ENCODE data around the gene UNK. TPM values are rescaled to one million over a fixed set of nuclear protein-coding genes. Genes with fewer than 3 reads are reported as not detected.

UNK gene
- total and polyA plus RNA-seq, 2 of the 13 experiments (the other 11 are each of a cell fraction or from before 2014, with no cell fraction given) = 31.6 to 33.0 TPM

DNA sequence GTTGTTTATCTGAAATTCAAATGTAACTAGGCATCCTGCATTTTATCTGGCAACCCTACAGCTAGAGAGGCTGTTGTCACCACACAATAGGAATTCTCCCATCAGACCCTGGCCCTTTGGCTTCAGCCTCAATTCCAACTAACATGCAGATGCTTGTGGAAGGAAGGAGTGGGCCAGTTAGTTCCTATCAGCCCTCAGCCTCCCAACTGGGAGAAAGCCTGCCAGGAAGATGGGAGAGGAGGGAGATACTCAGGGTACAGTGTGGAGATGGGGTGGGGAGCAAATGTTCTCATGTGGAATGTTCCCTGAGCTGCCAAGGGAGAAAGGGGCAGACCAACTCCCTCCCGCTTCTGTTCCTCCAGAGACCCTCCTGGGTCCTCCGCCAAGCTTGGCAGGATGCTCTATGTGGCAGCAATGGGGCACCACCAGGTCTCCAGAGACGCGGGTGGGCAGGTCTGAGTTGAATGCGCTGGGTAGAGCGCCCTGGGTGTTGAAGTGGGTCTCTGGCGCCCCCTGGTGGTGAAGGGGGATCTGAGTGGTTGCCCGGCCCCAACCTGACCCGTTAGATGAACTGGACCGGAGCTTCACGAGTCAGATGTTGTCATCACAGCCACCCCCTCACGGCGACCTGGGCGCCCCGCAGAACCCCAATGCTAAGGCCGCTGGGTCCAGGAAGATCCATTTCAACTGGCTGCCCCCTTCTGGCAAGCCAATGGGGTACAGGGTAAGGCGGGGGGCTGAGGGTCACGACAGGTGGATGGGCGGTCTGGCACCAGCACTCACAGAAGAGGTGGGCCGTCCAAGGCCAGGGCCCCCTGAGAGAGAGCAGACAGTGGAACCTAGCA lies 34.8 kb upstream of the UNK start (continued):
- no peak for TF ChIP-seq ZFP82 (CRISPR knock-in tag; IDR thresholded peaks at IDR 0.05; ENCODE audit: borderline replicate concordance)
- TF ChIP-seq IKZF4 (CRISPR knock-in tag; IDR thresholded peaks at IDR 0.05; ENCODE audit: borderline replicate concordance, low read depth, not compliant biosample characterization) = peak; percentile 37
- TF ChIP-seq, protein P1, sequence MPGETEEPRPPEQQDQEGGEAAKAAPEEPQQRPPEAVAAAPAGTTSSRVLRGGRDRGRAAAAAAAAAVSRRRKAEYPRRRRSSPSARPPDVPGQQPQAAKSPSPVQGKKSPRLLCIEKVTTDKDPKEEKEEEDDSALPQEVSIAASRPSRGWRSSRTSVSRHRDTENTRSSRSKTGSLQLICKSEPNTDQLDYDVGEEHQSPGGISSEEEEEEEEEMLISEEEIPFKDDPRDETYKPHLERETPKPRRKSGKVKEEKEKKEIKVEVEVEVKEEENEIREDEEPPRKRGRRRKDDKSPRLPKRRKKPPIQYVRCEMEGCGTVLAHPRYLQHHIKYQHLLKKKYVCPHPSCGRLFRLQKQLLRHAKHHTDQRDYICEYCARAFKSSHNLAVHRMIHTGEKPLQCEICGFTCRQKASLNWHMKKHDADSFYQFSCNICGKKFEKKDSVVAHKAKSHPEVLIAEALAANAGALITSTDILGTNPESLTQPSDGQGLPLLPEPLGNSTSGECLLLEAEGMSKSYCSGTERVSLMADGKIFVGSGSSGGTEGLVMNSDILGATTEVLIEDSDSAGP (CRISPR knock-in tag; IDR thresholded peaks at IDR 0.05; ENCODE audit: borderline replicate concordance) = peak; percentile 46; the same call in 1 of the 2 replicates
- TF ChIP-seq SMC3 (IDR thresholded peaks at IDR 0.05; ENCODE audit: low read length) = peak; percentile 67
- TF ChIP-seq ZNF558 (CRISPR knock-in tag; IDR thresholded peaks at IDR 0.05; ENCODE audit: borderline replicate concordance) = no peak
- TF ChIP-seq BORCS8-MEF2B (CRISPR knock-in tag; IDR thresholded peaks at IDR 0.05) = peak; percentile 36; the same call in 1 of the 2 replicates
- TF ChIP-seq, protein P2, sequence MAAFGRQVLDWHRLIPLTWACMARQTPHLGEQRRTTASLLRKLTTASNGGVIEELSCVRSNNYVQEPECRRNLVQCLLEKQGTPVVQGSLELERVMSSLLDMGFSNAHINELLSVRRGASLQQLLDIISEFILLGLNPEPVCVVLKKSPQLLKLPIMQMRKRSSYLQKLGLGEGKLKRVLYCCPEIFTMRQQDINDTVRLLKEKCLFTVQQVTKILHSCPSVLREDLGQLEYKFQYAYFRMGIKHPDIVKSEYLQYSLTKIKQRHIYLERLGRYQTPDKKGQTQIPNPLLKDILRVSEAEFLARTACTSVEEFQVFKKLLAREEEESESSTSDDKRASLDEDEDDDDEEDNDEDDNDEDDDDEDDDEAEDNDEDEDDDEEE (CRISPR knock-in tag; IDR thresholded peaks at IDR 0.05) = no peak
- TF ChIP-seq RFX1 (IDR thresholded peaks at IDR 0.05) = no peak
- TF ChIP-seq, protein P3, sequence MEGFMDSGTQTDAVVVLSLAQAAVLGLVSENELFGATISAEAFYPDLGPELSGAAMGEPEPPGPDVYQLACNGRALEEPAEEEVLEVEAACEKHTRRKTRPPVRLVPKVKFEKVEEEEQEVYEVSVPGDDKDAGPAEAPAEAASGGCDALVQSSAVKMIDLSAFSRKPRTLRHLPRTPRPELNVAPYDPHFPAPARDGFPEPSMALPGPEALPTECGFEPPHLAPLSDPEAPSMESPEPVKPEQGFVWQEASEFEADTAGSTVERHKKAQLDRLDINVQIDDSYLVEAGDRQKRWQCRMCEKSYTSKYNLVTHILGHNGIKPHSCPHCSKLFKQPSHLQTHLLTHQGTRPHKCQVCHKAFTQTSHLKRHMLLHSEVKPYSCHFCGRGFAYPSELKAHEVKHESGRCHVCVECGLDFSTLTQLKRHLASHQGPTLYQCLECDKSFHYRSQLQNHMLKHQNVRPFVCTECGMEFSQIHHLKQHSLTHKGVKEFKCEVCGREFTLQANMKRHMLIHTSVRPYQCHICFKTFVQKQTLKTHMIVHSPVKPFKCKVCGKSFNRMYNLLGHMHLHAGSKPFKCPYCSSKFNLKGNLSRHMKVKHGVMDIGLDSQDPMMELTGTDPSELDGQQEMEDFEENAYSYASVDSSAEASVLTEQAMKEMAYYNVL (CRISPR knock-in tag; IDR thresholded peaks at IDR 0.05; ENCODE audit: borderline replicate concordance) = 0 out of 2 replicates have a peak, but pooled peaks have one; percentile 60
- no peak for TF ChIP-seq PPARG (CRISPR knock-in tag; conservative IDR thresholded peaks at IDR 0.05)
- 0 out of 2 replicates have a peak, but pooled peaks have one; percentile 27 for TF ChIP-seq ZNF225 (CRISPR knock-in tag; IDR thresholded peaks at IDR 0.05)
- no peak for TF ChIP-seq ELF1 (CRISPR knock-in tag; IDR thresholded peaks at IDR 0.05)
- TF ChIP-seq ZFP37 (CRISPR knock-in tag; IDR thresholded peaks at IDR 0.05; ENCODE audit: borderline replicate concordance) = no peak
- no peak; the same call in 1 of the 2 replicates for TF ChIP-seq POGZ (CRISPR knock-in tag; IDR thresholded peaks at IDR 0.05)
- TF ChIP-seq, protein P4, sequence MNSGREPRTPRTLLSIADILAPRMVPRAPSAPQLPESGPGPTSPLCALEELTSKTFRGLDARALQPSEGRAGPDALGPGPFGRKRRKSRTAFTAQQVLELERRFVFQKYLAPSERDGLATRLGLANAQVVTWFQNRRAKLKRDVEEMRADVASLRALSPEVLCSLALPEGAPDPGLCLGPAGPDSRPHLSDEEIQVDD (CRISPR knock-in tag; IDR thresholded peaks at IDR 0.05; ENCODE audit: borderline replicate concordance) = peak; percentile 39; the same call in 1 of the 2 replicates
- peak; percentile 35; the same call in 1 of the 2 replicates for TF ChIP-seq GABPB1 (CRISPR knock-in tag; IDR thresholded peaks at IDR 0.05)
- TF ChIP-seq, protein P5, sequence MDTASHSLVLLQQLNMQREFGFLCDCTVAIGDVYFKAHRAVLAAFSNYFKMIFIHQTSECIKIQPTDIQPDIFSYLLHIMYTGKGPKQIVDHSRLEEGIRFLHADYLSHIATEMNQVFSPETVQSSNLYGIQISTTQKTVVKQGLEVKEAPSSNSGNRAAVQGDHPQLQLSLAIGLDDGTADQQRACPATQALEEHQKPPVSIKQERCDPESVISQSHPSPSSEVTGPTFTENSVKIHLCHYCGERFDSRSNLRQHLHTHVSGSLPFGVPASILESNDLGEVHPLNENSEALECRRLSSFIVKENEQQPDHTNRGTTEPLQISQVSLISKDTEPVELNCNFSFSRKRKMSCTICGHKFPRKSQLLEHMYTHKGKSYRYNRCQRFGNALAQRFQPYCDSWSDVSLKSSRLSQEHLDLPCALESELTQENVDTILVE (CRISPR knock-in tag; IDR thresholded peaks at IDR 0.05) = peak; percentile 39; the same call in 1 of the 2 replicates
- TF ChIP-seq DR1 (CRISPR knock-in tag; IDR thresholded peaks at IDR 0.05) = no peak
- peak; percentile 65; the same call in 1 of the 2 replicates for TF ChIP-seq ZNF501 (CRISPR knock-in tag; IDR thresholded peaks at IDR 0.05)
- TF ChIP-seq, protein P6, sequence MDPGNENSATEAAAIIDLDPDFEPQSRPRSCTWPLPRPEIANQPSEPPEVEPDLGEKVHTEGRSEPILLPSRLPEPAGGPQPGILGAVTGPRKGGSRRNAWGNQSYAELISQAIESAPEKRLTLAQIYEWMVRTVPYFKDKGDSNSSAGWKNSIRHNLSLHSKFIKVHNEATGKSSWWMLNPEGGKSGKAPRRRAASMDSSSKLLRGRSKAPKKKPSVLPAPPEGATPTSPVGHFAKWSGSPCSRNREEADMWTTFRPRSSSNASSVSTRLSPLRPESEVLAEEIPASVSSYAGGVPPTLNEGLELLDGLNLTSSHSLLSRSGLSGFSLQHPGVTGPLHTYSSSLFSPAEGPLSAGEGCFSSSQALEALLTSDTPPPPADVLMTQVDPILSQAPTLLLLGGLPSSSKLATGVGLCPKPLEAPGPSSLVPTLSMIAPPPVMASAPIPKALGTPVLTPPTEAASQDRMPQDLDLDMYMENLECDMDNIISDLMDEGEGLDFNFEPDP (CRISPR knock-in tag; conservative IDR thresholded peaks at IDR 0.05) = no peak
- TF ChIP-seq IRF2 (CRISPR knock-in tag; IDR thresholded peaks at IDR 0.05) = 0 out of 2 replicates have a peak, but pooled peaks have one; percentile 37

Data from HepG2 (cell line).